Lung (tissue), 12 donors: Measurements from ENCODE around the gene LRFN5. TPM values are rescaled to one million over a fixed set of nuclear protein-coding genes. Genes with fewer than 3 reads are reported as not detected.
"Not testable (repeated sequence)": the region's sequence is repeated elsewhere in the genome, so short reads cannot be mapped to it uniquely, and the experiment has no call there.

Experiments
- ATAC-seq: fragments of 200-7000 bp; cut with Tn5 transposase; one replicate; pipeline ENCODE4 v1.9.1; 2020; ENCODE audit warnings: moderate number of reproducible peaks; ENCODE audit not compliant: insufficient read depth, low FRiP score
- DNase-seq, 3 donors: peaks; one replicate each; pipeline ENCODE4 v3.0.0-alpha.2; 2013 to 2017
- H3K27ac ChIP-seq, 2 donors: one replicate each; pipeline ENCODE4 v1.5.1; 2013; ENCODE audit warnings: mild to moderate bottlenecking in 2 of 2, moderate library complexity in 2 of 2, control low read depth in 1 of 2, inconsistent platforms in 1 of 2, low read depth in 1 of 2, low read length in 1 of 2
- H3K27me3 ChIP-seq, 3 donors: one replicate each; pipeline ENCODE4 v1.5.1; 2013; ENCODE audit warnings: low read length in 2 of 3; ENCODE audit not compliant: control insufficient read depth in 3 of 3, insufficient read depth in 3 of 3
- H3K36me3 ChIP-seq, 4 donors: one replicate each; pipeline ENCODE4 v1.5.1; 2013; ENCODE audit warnings: low read length in 4 of 4, mild to moderate bottlenecking in 1 of 4, moderate library complexity in 1 of 4; ENCODE audit not compliant: control insufficient read depth in 4 of 4, insufficient read depth in 4 of 4
- H3K4me1 ChIP-seq, 5 donors: one replicate each; pipeline ENCODE4 v1.5.1; 2013; ENCODE audit warnings: low read length in 5 of 5, mild to moderate bottlenecking in 2 of 5, moderate library complexity in 1 of 5; ENCODE audit not compliant: control insufficient read depth in 5 of 5, insufficient read depth in 5 of 5
- H3K4me3 ChIP-seq: one replicate; pipeline ENCODE4 v1.5.1; 2013; ENCODE audit warnings: mild to moderate bottlenecking, control low read depth, moderate library complexity
- H3K9ac ChIP-seq, 2 donors: one replicate each; pipeline ENCODE4 v1.5.1; 2013; ENCODE audit warnings: low read length in 2 of 2, control low read depth in 1 of 2; ENCODE audit not compliant: insufficient read depth in 1 of 2
- H3K9me3 ChIP-seq, 4 donors: one replicate each; pipeline ENCODE4 v1.5.1; 2013; ENCODE audit warnings: low read length in 3 of 4, mild to moderate bottlenecking in 1 of 4, moderate library complexity in 1 of 4; ENCODE audit not compliant: control insufficient read depth in 4 of 4, insufficient read depth in 3 of 4
- CTCF ChIP-seq: IDR thresholded peaks from 2 replicates; pipeline ENCODE4 v1.5.1; 2012; ENCODE audit warnings: mild to moderate bottlenecking; ENCODE audit errors: control extremely low read depth, extremely low read depth
- WGBS, 2 donors: extraction: QIAGEN DNeasy Blood & Tissue Kit; methylation state at CpG; one replicate each; pipeline ENCODE4 v1.1.7; 2013; 5-methylcytosine and 5-hydroxymethylcytosine counted together
- polyA plus RNA-seq, 2 donors: library from polyadenylated mRNA; stranded (reverse); fragments of 200-250 nt; gene quantifications; one replicate each; pipeline ENCODE4 v1.2.1, GENCODE V29; 2013
- total RNA-seq, 2 donors: library from RNA; depleted of rRNA in 1 of 2; stranded (reverse); fragments of >200 nt in 1 of 2; gene quantifications; one replicate each; pipeline ENCODE4 v1.2.1, GENCODE V29; 2014 to 2021
- donor health status: control.
- donor health status: control.
- donor health status: Bipolar disorder and iron deficiency.
- donor health status: healthy.
- donor health status: DM: yes; HTN: yes; CAD: no.

LRFN5 gene
- total and polyA plus RNA-seq, 4 donors, result 0.40 to 12.6 (median 1.2) TPM

- H3K27me3 ChIP-seq, result no peaks in the 10 kb centered on the region
- DNase-seq (peak in 2 of 3 donors; percentile 18 to 21), ATAC-seq (no peak)
- no peaks in the 10 kb centered on the region for H3K9me3 ChIP-seq
- H3K27ac ChIP-seq, result no peak overlapping the region
- H3K9ac ChIP-seq, result no peak overlapping the region
- no peaks in the 10 kb centered on the region for H3K4me1 ChIP-seq
- 74 to 82% methylated on average over 1 of the region's 1 CpG for WGBS, 2 donors
- no peaks in the 10 kb centered on the region for H3K36me3 ChIP-seq
- no peak for TF ChIP-seq CTCF
- H3K4me3 ChIP-seq, result no peak overlapping the region
These were observed 61.7 kb downstream of the LRFN5 start for GRCh38 chr14:41668356-41668755.

- DNase-seq, H3K4me3 ChIP-seq, H3K27me3 ChIP-seq, H3K27ac ChIP-seq, H3K9me3 ChIP-seq, H3K36me3 ChIP-seq, ATAC-seq, H3K4me1 ChIP-seq, H3K9ac ChIP-seq: not testable (repeated sequence)
- WGBS, 2 donors, result 93 to 97% methylated on average over 6 to 24 of the region's 24 CpGs
These were observed 66.9 kb downstream of the LRFN5 start for GRCh38 chr14:41673601-41674000.

GRCh38 chr14:41674511-41674971 is 67.9 kb downstream of the LRFN5 start:
- not testable (repeated sequence) for H3K27me3 ChIP-seq, H3K9ac ChIP-seq, H3K9me3 ChIP-seq, H3K4me1 ChIP-seq, DNase-seq, H3K4me3 ChIP-seq, H3K36me3 ChIP-seq, ATAC-seq, H3K27ac ChIP-seq
- 92 to 94% methylated on average over 24 to 37 of the region's 37 CpGs for WGBS, 2 donors

GRCh38 chr14:41699486-41699885 is 92.8 kb downstream of the LRFN5 start:
- ATAC-seq (no peak), DNase-seq (no peak)
- H3K27me3 ChIP-seq, result no peaks in the 10 kb centered on the region
- H3K36me3 ChIP-seq, result no peaks in the 10 kb centered on the region
- H3K4me3 ChIP-seq, result no peak overlapping the region
- H3K9me3 ChIP-seq, result peaks cover 0 to 4% (median 0%) of the 10 kb centered on the region in 4 donors
- H3K9ac ChIP-seq, result no peak overlapping the region
- TF ChIP-seq CTCF, result no peak
- 45 to 67% methylated on average over 3 of the region's 3 CpGs for WGBS, 2 donors
- no peak overlapping the region for H3K27ac ChIP-seq
- H3K4me1 ChIP-seq, result no peaks in the 10 kb centered on the region
